Stromal cell of bone marrow (primary cell): Measurements from ENCODE around the gene PTPRF.

Experiments
- DNase-seq: peaks from one replicate; pipeline ENCODE4 v3.0.0-alpha.2; 2012; ENCODE audit warnings: low read depth

Gene PTPRF

DNA sequence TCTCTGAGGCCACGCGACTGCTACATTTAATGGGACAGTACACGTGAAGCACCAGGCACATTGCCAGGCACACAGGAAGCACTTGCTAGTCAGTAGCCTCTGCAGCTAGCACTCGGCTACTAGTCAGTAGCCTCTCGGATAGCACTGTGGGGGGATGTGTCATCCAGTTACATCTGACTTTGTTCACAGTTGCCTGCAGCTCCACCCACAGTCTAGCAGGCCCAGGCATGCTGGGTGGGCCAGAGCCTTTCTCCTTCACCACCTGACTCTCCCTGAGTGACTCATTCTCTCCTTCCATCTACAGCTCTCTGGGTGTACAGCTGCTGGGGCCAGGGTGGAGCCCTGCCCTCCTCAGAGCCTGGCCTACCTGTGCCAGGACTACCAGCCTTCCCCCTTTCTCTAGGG, 51.5 kb downstream of the PTPRF start:
- peak; percentile 84 for DNase-seq

GRCh38 chr1:43583058-43583457, 52.4 kb downstream of the PTPRF start:
- no peak for DNase-seq

- no peak for DNase-seq
These were observed 53.5 kb downstream of the PTPRF start for GRCh38 chr1:43584204-43584603.

DNA sequence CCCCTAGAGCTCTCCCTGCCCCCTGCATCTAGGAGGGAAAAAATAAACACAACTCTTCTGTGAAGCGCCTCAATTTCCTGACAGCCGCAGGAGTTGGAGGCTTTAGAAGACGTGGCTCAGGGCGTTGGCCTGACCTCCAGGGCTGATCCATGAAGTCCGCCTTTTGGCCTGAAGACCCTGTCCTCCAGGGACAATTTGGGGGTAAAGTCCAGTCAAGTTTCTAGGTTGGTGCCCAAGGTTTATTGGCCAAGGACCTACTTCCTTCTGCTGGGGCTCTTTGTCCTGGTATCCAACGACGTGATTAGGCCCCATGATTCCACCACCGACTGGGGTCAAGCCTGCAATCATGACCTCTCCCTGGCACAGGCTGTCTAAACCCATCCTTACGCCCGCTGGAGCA, 54.9 kb downstream of the PTPRF start:
- no peak for DNase-seq

DNA sequence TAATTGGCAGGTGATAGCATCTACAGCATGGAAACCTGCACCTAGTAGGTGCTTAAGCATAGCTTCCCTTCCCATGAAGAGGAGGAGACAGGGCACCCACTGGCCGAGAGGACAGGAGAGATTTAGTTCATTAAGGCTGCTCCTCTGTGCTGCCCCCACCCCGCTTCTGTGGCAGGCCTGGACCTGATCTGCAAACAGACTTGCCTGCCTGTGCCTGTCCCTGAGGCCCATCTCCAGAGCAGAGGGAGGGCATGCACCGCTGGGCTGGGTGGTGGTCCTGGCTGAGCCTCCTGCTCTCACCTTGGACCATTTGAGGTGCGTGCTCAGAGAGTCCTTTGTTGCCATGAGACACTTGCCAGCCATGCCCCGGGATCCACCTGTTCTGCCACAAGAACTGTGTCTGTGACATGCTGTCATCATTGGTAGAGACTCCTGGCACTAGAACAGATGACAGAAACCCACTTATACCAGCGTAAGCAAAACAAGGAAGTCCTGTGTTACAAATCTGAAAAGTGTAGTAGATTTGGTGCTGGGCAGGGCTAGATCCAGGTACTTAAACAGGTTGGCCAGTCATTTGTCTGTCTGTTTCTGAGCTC, 55.6 kb downstream of the PTPRF start:
- no peak for DNase-seq

GRCh38 chr1:43587001-43587400, 56.3 kb downstream of the PTPRF start:
- DNase-seq = no peak

GRCh38 chr1:43587594-43587993, 56.9 kb downstream of the PTPRF start:
- no peak for DNase-seq

DNA sequence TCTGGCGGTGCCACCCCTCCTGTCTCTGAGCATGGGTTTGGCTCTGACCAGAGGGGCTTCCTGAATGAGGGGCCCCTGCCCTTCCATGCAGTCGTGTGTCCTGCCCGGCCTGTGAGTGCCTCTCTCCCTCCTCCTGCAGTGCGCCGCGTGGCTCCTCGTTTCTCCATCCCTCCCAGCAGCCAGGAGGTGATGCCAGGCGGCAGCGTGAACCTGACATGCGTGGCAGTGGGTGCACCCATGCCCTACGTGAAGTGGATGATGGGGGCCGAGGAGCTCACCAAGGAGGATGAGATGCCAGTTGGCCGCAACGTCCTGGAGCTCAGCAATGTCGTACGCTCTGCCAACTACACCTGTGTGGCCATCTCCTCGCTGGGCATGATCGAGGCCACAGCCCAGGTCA, 57.9 kb downstream of the PTPRF start:
- no peak for DNase-seq

DNA sequence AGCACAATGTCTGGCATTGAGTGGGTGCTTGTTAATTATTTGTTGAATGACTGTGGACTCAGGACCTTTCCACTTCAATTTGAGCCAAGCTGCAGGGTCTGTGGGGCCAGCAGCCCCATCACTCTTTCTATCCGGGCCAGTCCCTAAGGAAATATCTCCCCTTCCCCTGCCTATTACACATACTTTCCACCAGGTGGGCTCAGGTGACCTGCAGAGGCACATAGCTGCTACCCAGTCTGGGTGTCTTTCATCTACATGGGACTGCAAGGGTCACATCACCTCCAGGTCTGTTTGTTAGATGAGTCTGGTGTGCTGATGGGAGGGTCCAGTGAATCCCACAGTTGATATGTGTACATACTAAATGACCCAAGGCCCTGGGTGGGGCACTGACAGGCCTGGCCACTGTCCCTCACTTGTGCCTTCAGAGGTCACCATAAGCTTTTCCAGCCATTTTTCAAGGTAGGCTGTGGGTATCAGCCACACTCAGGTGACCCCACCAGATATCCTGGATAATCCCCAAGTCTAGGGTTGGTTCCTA, 59.8 kb downstream of the PTPRF start:
- DNase-seq = no peak

GRCh38 chr1:43591181-43591580, 60.5 kb downstream of the PTPRF start:
- DNase-seq = no peak

GRCh38 chr1:43592051-43592665, 61.5 kb downstream of the PTPRF start:
- DNase-seq = no peak

DNA sequence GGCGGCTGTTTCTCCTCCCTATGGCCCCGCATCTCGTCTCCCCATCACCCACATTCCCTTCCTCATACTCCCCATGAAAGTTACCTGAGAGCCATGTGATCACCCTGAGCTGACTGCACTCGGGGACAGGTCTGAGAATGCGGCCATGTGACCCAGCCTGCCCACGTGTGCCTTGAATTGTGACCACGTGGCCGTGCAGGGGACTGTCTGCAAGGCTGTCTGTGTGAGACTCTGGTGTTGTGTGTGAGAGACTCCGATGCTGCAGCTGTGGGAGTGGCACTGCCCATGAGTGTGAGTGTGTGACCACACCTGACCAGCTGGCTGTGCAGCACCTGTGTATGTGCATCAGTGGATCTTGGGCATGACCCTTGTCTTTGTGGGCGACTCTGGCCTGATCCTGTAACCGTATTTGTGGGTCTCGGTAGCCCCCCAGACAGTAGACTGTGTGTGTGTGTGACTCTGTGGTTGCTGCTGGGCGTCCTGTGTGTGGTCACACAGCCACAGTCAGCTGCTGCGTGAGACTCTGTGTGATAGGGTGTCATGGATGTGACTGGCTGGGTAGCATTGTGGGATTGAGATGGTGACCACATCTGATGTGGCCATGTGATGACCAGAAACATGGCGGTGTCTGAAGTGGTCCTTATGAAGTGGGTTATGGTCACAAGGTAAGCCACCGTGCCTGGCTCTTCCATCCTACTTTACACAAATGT, 62.4 kb downstream of the PTPRF start:
- no peak for DNase-seq

DNA sequence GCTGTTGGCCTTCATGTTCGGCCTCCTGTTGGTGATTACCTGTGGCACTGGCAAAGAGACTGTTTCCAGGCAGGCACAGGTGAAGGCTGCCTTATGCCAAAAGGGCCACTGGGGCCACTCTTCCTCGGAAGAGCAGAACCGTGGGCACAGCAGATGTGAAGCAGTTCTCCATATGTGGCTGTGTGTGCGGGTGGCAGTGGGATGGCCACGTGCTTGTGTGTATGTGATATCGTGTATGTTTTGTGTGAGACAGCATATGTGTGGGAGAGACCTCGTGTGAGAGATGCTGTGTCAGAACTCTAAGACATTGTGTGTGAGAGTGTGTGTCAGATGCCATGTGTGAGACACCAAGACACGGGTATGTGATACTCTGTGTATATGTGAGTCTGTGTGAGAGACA, 65.9 kb downstream of the PTPRF start:
- DNase-seq = no peak

DNA sequence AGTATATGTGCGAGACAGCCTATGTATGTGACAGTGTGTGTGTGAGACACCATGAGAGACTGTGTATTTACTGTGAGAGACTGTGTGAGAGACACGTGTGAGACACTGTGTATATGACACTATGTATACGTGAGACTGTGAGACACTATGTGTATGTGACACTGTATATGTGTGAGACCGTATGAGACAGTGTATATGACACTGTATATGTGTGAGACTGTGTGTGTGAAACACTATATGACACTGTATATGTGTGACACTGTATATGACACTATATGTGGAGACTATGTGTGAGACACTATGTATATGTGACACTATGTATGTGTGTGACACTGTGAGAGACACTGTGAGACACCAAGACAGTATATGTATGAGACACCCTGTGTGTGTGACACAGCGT, 66.3 kb downstream of the PTPRF start:
- DNase-seq = no peak

DNA sequence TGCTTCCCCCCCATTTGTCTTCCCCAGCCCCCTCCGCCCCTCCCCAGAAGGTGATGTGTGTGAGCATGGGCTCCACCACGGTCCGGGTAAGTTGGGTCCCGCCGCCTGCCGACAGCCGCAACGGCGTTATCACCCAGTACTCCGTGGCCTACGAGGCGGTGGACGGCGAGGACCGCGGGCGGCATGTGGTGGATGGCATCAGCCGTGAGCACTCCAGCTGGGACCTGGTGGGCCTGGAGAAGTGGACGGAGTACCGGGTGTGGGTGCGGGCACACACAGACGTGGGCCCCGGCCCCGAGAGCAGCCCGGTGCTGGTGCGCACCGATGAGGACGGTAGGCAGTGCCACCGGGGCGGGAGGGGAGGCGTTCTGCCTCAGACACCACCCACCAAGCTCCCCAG, 67.0 kb downstream of the PTPRF start:
- no peak for DNase-seq

GRCh38 chr1:43598622-43599021, 67.9 kb downstream of the PTPRF start:
- DNase-seq = no peak

DNA sequence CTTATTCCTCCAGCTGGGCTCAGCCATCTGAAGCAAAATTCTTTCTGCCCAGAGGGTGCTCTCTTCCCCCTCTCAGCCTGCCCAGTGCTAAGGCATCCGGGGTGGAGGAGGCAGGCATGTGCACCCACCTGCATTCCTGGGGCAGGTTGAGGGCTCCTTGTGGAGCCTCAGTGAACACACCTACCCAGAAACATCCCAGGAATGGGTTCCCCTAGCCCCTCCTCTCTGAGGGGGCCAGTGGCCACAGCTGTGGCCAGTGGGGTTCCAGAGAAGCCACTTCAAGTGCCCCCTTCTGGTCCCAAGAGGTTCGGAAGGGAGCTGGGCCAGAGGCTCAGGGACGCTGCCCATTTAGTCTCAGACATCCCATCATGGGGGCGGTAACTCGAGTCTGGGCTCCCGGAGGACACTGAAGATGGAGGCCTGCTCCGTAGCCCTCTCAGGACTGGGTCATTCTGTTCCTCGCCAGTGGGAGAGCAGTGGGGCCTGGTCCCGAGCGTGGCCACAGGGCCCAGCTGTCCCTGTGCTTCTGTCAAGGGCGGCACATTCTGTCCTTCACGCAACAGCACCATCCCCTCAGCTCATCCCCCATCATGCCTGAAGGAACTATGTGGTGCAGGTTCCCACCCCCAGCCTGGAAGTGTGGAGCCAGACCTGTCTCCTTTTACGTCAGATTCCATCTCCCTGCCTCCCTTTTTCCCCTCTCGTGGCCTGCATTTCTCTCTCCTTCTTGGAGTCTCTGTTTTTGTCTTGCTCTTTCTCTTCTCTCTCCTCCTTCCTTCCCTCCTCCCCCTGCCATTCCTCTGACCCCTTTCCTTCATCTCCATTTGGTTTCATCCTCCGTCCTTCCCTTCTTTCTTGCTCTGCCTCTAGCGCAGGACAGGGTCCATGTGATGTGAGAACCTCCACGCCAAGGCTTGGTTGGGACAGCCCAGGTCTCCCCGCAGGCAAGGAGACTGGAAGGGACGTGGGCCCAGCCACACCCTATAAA, 69.6 kb downstream of the PTPRF start:
- DNase-seq = no peak

DNA sequence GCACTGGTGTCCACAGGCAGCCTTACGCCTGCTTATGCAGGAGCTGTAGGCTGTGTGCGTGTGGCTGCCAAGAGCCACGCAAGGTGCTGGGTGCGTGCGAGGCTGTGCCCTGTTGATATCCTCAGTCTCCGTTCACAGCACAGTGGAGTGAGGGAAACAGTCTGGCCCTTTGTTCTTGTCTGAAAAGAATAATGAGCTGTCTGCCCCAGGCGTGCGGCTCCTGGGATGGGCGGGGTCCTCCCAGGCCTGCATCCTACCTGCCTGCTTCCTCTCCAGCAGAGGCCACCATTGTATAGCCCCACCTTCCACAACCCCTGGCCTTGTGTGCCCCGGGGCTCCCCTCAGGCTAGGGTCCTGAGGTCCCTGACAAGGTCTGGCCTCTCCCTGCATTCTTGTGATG, 72.3 kb downstream of the PTPRF start:
- no peak for DNase-seq

GRCh38 chr1:43604192-43604591, 73.5 kb downstream of the PTPRF start:
- DNase-seq = no peak

- DNase-seq = no peak
These were observed 74.5 kb downstream of the PTPRF start for GRCh38 chr1:43605157-43605556.

- DNase-seq = no peak
These were observed 75.1 kb downstream of the PTPRF start for GRCh38 chr1:43605766-43606165.

DNA sequence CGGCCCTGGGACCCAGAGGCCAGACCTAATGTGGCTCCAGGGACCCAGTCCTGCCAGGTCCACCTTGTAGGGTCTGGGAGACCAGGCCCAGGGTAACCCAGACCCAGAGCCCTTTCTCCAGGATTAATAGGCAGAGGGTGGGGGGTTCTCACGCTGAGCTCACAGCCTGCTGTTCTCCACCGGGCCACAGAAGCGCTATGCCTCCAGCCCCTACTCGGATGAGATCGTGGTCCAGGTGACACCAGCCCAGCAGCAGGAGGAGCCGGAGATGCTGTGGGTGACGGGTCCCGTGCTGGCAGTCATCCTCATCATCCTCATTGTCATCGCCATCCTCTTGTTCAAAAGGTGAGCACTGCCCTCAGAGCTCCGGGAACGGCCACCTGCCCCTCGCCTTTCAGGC, 75.9 kb downstream of the PTPRF start:
- no peak for DNase-seq
